ENCODE data around the gene DHRS11. TPM values are rescaled to one million over a fixed set of nuclear protein-coding genes. Genes with fewer than 3 reads are reported as not detected.
A peak's percentile ranks its signal among the peaks of the same experiment; 100 is the strongest.

Gene DHRS11
- total RNA-seq, 4 donors from 2014 or later: 4.9 to 15.8 (median 7.4) TPM

- TF ChIP-seq CTCF (IDR thresholded peaks at IDR 0.05 in 4 of 5, conservative IDR thresholded peaks at IDR 0.05 in 1 of 5) (no peak), POLR2A (IDR thresholded peaks at IDR 0.05) (no peak)
- Histone ChIP-seq H3K4me1 (peaks cover 38 to 44% of the 10 kb centered on the region in 2 donors), H3K27ac (peak overlapping the region; percentile 99 to 100 (median 100)), H3K4me3 (peak overlapping the region; percentile 92 to 100 (median 95)), H3K27me3 (no peaks in the 10 kb centered on the region), H3K36me3 (no peaks in the 10 kb centered on the region), H3K9me3 (no peaks in the 10 kb centered on the region)
- intact Hi-C loops (cut with DNase I; ENCODE audit: low total_unique reads) (loop anchor here (2.0 to 5.0 kb wide), 4 partner anchors 46 to 1302 kb away; partner anchors contain the start of genes AATF, DHRS11, MRM1 and SLFN5), in situ Hi-C loops (cut with MboI; ENCODE audit: low sequenced_read_pairs in 4 of 4) (loop anchor here in 1 of 4 donors (25.0 kb wide), 2 partner anchors 958 to 1067 kb away; partner anchors contain the start of genes AP2B1, PEX12 and SYNRG)
- ATAC-seq (peak; percentile 26 to 48), DNase-seq (no peak)
Measured at GRCh38 chr17:36545077-36545464, 46.6 kb upstream of the DHRS11 start.

GRCh38 chr17:36545465-36546417 lies 45.9 kb upstream of the DHRS11 start:
- Histone ChIP-seq H3K4me1 (peaks cover 44 to 45% of the 10 kb centered on the region in 2 donors), H3K9me3 (no peaks in the 10 kb centered on the region), H3K36me3 (no peaks in the 10 kb centered on the region), H3K4me3 (peak overlapping the region; percentile 79 to 100 (median 94)), H3K27ac (peak overlapping the region; percentile 99 to 100 (median 100)), H3K27me3 (no peaks in the 10 kb centered on the region)
- DNase-seq (peak; percentile 94 to 98), ATAC-seq (peak; percentile 77 to 82)
- TF ChIP-seq CTCF (IDR thresholded peaks at IDR 0.05 in 4 of 5, conservative IDR thresholded peaks at IDR 0.05 in 1 of 5): peak in 1 of 5 experiments; percentile 26
- peak; percentile 83 to 92 for TF ChIP-seq POLR2A (IDR thresholded peaks at IDR 0.05)
- intact Hi-C loops (cut with DNase I; ENCODE audit: low total_unique reads): loop anchor here (2.0 to 5.0 kb wide), 4 partner anchors 45 to 1303 kb away; partner anchors contain the start of genes AATF, DHRS11, MRM1 and SLFN5
- in situ Hi-C loops (cut with MboI; ENCODE audit: low sequenced_read_pairs in 4 of 4): loop anchor here in 1 of 4 donors (25.0 kb wide), 2 partner anchors 958 to 1067 kb away; partner anchors contain the start of genes AP2B1, PEX12 and SYNRG

GRCh38 chr17:36546418-36547093 lies 45.1 kb upstream of the DHRS11 start:
- in situ Hi-C loops (cut with MboI; ENCODE audit: low sequenced_read_pairs in 4 of 4) (loop anchor here in 1 of 4 donors (25.0 kb wide), 2 partner anchors 959 to 1066 kb away; partner anchors contain the start of genes AP2B1, PEX12 and SYNRG), intact Hi-C loops (cut with DNase I; ENCODE audit: low total_unique reads) (loop anchor here (5.0 kb wide), 1 partner anchor 401 kb away; the partner anchor contains the start of gene AATF)
- peak overlapping the region; percentile 79 to 100 (median 94) for H3K4me3 ChIP-seq
- peaks cover 45 to 51% of the 10 kb centered on the region in 2 donors for H3K4me1 ChIP-seq
- H3K27me3 ChIP-seq: no peaks in the 10 kb centered on the region
- DNase-seq (no peak), ATAC-seq (no peak)
- no peaks in the 10 kb centered on the region for H3K36me3 ChIP-seq
- H3K27ac ChIP-seq: peak overlapping the region; percentile 99 to 100 (median 100)
- TF ChIP-seq CTCF (IDR thresholded peaks at IDR 0.05 in 4 of 5, conservative IDR thresholded peaks at IDR 0.05 in 1 of 5) (no peak), POLR2A (IDR thresholded peaks at IDR 0.05) (no peak)
- H3K9me3 ChIP-seq: no peaks in the 10 kb centered on the region

- peak overlapping the region; percentile 99 to 100 (median 100) for H3K27ac ChIP-seq
- DNase-seq (no peak), ATAC-seq (no peak)
- peaks cover 51 to 63% of the 10 kb centered on the region in 2 donors for H3K4me1 ChIP-seq
- H3K4me3 ChIP-seq: no peak overlapping the region
- no peak for TF ChIP-seq POLR2A (IDR thresholded peaks at IDR 0.05)
- no peak for TF ChIP-seq CTCF (IDR thresholded peaks at IDR 0.05 in 4 of 5, conservative IDR thresholded peaks at IDR 0.05 in 1 of 5)
- in situ Hi-C loops (cut with MboI; ENCODE audit: low sequenced_read_pairs in 4 of 4) (loop anchor here in 1 of 4 donors (25.0 kb wide), 2 partner anchors 960 to 1065 kb away; partner anchors contain the start of genes AP2B1, PEX12 and SYNRG), intact Hi-C loops (cut with DNase I; ENCODE audit: low total_unique reads) (loop anchor here (5.0 kb wide), 1 partner anchor 400 kb away; the partner anchor contains the start of gene AATF)
- no peaks in the 10 kb centered on the region for H3K9me3 ChIP-seq
- no peaks in the 10 kb centered on the region for H3K27me3 ChIP-seq
- H3K36me3 ChIP-seq: no peaks in the 10 kb centered on the region
Measured at GRCh38 chr17:36547776-36548175, 43.9 kb upstream of the DHRS11 start.
